RPMI8226 (cell line): Measurements from ENCODE around the gene TM2D3.
A peak's percentile ranks its signal among the peaks of the same experiment; 100 is the strongest.
"Not testable (repeated sequence)": the region's sequence is repeated elsewhere in the genome, so short reads cannot be mapped to it uniquely, and the experiment has no call there.

Source experiments
- DNase-seq: peaks from one replicate; pipeline ENCODE4 v3.0.0-alpha.2; 2015

Gene TM2D3

GRCh38 chr15:101654624-101655337, 2.6 kb upstream of the TM2D3 start:
- peak; percentile 69 for DNase-seq

GRCh38 chr15:101654171-101654570, 2.0 kb upstream of the TM2D3 start:
- no peak for DNase-seq

DNA sequence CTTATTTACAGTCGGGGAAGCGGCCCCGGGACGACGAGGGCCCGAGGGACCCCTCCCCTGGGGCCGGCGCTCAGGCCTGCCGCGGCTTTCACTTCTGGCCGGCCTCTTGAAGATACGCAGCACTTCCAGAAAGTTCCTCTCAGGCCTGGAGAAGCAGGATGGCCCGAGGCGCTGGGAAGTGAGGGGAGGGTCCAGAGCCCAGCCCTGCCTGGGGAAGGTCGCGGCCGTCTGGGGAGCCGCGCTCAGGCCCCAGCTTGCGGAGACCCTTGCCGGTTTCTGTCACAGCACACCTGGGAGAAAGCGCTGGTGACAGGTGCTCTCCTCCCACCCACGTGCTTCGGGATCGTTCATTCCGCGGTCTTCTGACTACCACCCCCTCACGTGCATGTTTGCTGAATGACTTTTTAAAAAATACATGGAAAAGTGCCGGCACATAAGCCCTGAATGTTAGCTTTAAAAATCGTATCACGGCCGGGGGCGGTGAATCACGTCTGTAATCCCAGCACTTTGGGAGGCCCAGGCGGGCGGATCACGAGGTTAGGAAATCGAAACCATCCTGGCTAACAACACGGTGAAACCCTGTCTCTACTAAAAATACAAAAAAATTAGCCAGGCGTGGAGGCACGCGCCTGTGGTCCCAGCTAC, 727 bp upstream of the TM2D3 start:
- DNase-seq, result peak; percentile 41

DNA sequence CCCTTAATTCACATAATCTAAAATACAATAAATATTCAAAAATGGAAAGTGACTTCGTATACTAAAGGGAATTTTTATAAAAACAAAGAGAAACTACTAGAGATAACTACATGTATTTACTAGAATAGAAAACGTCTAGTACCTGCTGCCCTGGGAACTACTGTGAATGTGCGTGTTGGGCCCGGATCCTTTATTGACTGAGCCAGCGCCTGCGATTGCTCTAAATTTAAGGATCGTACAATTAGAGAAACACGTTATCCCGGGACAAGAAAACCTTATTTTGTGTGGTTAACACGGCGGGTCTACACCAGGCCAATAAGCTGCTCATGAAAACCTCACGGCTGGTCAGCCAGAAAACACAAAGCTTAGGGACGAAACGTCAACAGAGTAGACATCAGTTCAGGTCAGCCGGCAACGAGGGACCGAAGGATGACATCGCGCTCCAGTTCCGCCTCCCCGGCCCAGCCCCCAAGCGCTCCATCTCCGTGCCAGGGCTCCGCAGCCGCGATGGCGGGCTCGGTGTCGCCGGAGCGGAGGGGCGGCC, 555 bp downstream of the TM2D3 start:
- peak; percentile 64 for DNase-seq

GRCh38 chr15:101650145-101650544, 2.0 kb downstream of the TM2D3 start:
- DNase-seq, result no peak

DNA sequence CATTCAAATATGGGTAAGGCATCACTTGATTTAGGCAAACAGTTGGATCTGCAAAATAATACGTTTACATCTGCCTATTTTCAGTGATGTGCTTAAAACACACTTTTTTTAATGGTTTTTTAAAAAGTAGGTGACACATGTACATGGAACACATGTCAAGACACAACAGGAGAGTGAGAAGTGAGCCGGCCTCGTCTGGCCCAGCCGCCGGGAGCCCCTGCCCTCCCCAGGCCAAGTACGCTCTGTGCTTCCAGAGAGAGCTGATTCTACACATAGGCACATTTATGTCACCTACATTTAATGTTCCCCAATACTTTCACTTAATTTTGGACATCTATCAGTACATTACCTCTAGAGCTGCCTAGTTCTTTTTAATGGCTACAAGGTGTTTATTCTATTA, 3.8 kb downstream of the TM2D3 start:
- DNase-seq, result no peak

- no peak for DNase-seq
These were observed 4.9 kb downstream of the TM2D3 start for GRCh38 chr15:101647251-101647650.

- no peak for DNase-seq
These were observed 5.5 kb downstream of the TM2D3 start for GRCh38 chr15:101646672-101647071.

GRCh38 chr15:101642361-101642760, 9.8 kb downstream of the TM2D3 start:
- no peak for DNase-seq

- peak; percentile 54 for DNase-seq
These were observed 10.3 kb downstream of the TM2D3 start for GRCh38 chr15:101641894-101642293.

GRCh38 chr15:101641129-101641764, 10.9 kb downstream of the TM2D3 start:
- DNase-seq, result peak; percentile 79

DNA sequence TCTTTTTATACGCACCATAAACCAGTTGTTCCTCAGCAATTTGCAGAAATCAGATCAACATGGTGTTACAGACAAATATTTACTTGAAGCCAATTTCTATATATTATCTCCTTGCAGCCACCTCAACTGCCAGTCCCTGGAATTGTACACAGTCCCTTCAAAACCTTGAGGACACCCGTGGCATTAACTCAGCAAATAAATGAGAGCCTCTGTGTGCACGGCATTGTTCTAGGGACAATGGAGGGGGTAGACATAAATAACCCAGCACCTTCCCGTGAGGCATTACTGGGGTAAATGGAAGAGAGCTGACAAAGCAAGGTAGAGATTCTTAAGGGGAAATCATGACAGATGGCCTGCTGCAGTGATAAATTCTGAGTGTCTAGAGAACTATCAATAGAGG, 12.5 kb downstream of the TM2D3 start:
- no peak for DNase-seq

GRCh38 chr15:101637919-101638318, 14.3 kb downstream of the TM2D3 start:
- no peak for DNase-seq

GRCh38 chr15:101637516-101637915, 14.7 kb downstream of the TM2D3 start:
- no peak for DNase-seq

GRCh38 chr15:101637038-101637437, 15.1 kb downstream of the TM2D3 start:
- DNase-seq, result no peak

- DNase-seq, result no peak
These were observed 16.0 kb downstream of the TM2D3 start for GRCh38 chr15:101635944-101636727.

GRCh38 chr15:101633356-101633755, 18.8 kb downstream of the TM2D3 start:
- DNase-seq, result no peak

- not testable (repeated sequence) for DNase-seq
These were observed 25.5 kb downstream of the TM2D3 start for GRCh38 chr15:101626729-101627128.

- no peak for DNase-seq
These were observed 26.2 kb downstream of the TM2D3 start for GRCh38 chr15:101625980-101626379.

- no peak for DNase-seq
These were observed 27.0 kb downstream of the TM2D3 start for GRCh38 chr15:101625184-101625583.

DNA sequence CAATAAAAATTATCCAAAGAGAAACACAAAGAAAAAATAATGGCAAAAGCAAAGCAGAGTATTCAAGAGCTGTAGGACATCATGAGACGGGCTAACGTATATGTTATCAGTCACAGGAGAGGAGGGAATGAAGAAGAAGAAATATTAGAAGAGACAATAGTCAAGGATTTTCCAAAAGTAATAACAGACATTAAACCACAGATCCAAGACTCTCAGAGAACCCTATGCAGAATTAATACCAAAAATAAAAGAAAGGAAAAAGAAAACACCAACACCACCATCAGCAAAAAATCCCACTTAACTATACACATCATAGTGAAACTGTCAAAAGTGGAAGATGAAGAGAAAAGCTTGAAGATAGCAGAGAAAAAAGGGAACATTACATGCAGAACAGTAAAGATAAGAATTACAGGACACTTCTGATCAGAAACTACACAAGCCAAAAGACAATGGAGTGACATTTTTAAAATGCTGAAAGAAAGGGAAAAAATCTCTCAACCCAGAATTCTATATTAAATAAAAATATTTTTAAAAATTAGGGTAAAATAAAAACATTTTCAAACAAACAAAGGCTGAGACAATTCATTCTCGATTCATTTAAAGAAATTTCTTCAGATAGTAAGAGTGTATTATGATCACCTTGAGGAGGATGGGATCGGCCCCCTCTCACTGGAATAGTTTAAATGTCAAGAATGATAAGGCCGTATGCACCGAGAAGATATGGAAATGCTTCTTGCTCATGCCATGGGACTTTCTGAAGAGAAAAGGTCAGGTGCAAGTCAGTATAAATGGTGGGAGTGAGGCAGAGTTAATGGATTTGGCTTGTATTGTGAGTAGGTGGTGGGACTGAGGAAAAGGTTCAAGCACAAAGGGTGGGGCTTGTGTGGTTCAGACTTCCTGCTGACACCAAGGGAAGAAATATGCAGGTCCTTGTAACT, 28.5 kb downstream of the TM2D3 start:
- no peak for DNase-seq

DNA sequence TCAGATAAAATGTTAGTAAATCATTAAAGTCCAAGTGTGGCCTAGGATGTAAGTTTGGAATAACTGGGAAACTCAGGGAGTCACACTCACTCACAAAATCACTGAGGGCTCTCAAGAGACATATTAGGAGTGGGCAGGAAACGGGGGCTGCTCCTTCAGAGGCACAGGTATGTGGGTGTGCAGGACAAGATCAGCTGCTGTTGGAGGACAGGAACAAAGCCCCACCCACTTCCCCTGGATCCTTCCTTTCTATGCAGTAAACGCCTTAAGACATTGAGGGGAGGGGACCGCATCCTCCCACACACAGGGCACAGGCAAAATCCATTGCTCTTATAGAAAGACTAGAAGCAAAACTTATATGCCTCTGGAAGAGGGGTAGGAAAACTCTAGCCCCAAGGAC, 30.2 kb downstream of the TM2D3 start:
- no peak for DNase-seq
